B cell (primary cell): ENCODE measurements around the gene SMIM9.

Experiments
- EZH2 ChIP-seq: IDR thresholded peaks from 2 replicates; pipeline ENCODE4 v1.6.1; 2012; ENCODE audit warnings: borderline replicate concordance, low read depth, mild to moderate bottlenecking, moderate library complexity, low read length; ENCODE audit not compliant: insufficient read depth, poor library complexity, severe bottlenecking
- TF ChIP-seq, protein P1 (sequence below): fragments of 200-600 bp; IDR thresholded peaks from one replicate; pipeline ENCODE4 v1.8.0; 2022; ENCODE audit warnings: antibody characterized with exemption, mild to moderate bottlenecking

DNA sequence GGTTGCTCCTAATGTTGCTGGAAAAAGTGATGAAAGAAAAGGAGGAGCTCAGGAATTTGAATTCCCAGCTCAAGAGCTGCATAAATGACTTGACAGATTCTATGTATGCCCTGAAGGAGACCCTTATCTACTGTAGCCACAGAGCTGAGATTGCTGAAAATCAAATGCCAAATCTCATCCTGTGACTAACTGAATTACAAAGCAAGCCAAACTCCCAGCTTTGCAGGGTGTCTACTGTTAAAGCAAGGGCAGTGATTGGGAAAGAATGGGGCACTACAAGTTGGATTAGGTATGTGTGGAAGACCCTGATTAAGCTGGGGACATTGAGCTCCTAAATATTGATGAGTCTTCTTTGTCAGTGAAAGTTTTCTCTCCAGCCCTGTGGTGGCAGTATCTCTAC, 20.8 kb upstream of the SMIM9 start:
- TF ChIP-seq, protein P1, sequence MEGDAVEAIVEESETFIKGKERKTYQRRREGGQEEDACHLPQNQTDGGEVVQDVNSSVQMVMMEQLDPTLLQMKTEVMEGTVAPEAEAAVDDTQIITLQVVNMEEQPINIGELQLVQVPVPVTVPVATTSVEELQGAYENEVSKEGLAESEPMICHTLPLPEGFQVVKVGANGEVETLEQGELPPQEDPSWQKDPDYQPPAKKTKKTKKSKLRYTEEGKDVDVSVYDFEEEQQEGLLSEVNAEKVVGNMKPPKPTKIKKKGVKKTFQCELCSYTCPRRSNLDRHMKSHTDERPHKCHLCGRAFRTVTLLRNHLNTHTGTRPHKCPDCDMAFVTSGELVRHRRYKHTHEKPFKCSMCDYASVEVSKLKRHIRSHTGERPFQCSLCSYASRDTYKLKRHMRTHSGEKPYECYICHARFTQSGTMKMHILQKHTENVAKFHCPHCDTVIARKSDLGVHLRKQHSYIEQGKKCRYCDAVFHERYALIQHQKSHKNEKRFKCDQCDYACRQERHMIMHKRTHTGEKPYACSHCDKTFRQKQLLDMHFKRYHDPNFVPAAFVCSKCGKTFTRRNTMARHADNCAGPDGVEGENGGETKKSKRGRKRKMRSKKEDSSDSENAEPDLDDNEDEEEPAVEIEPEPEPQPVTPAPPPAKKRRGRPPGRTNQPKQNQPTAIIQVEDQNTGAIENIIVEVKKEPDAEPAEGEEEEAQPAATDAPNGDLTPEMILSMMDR = no peak
- no peak for TF ChIP-seq EZH2
